Activated naive CD8-positive, alpha-beta T cell treated with anti-CD3 and anti-CD28 coated beads, Interleukin-2, amount 10 ng/mL, durations not matched to agents 7 days and 5 days (primary cell): ENCODE data around the gene TMPRSS13. TPM values are rescaled to one million over a fixed set of nuclear protein-coding genes. Genes with fewer than 3 reads are reported as not detected.
"Not testable (repeated sequence)": the region's sequence is repeated elsewhere in the genome, so short reads cannot be mapped to it uniquely, and the experiment has no call there.

ENCODE experiments used
- ATAC-seq: fragments of 150-1000 bp; cut with Tn5 transposase; one replicate; pipeline ENCODE4 v1.10.0; 2021; ENCODE audit warnings: low read depth, moderate library complexity
- POLR2A ChIA-PET: fragments of 350-600 bp; sonication (Branson Sonifier 250); formaldehyde crosslinking; loops from one replicate; lab custom pipeline; 2021; ENCODE audit warnings: antibody characterized with exemption; lab: Charles Lee
- DNase-seq: peaks from one replicate; pipeline ENCODE4 v3.0.0; 2021
- H3K27ac Mint-ChIP-seq: one replicate; pipeline ENCODE4 v1.8.0; 2022; ENCODE audit warnings: mild to moderate bottlenecking, mixed read lengths
- H3K27me3 Mint-ChIP-seq: one replicate; pipeline ENCODE4 v1.8.0; 2022; ENCODE audit warnings: mild to moderate bottlenecking, moderate library complexity, mixed read lengths
- H3K36me3 Mint-ChIP-seq: one replicate; pipeline ENCODE4 v1.8.0; 2021; ENCODE audit warnings: mild to moderate bottlenecking, mixed read lengths
- H3K4me1 Mint-ChIP-seq: one replicate; pipeline ENCODE4 v1.8.0; 2021; ENCODE audit warnings: mixed read lengths
- H3K4me3 Mint-ChIP-seq: one replicate; pipeline ENCODE4 v1.8.0; 2022; ENCODE audit warnings: mild to moderate bottlenecking, moderate library complexity, mixed read lengths
- H3K9me3 Mint-ChIP-seq: one replicate; pipeline ENCODE4 v1.8.0; 2021; ENCODE audit warnings: mixed read lengths
- total RNA-seq, 2 experiments: library from RNA; stranded (reverse); gene quantifications; one replicate each; pipeline ENCODE4 v1.2.3, GENCODE V29; 2021

TMPRSS13 gene
- 1 to 10 TPM; 2.7 to 5.0 TPM for total RNA-seq

GRCh38 chr11:117929142-117929915, at the start of gene TMPRSS13:
Gene TMPRSS13 (minus strand): TSS chr11:117929402. CDS start chr11:117929307, 95 bp downstream.
- no peak for ATAC-seq
- H3K4me3 Mint-ChIP-seq = peak within 1 kb of the TSS; percentile 76
- peak within 1 kb of the TSS; percentile 94 for H3K27ac Mint-ChIP-seq
- H3K9me3 Mint-ChIP-seq = no peaks in the 10 kb centered on the region
- peaks cover 62% of the 10 kb centered on the region for H3K4me1 Mint-ChIP-seq
- H3K27me3 Mint-ChIP-seq = peaks cover 6% of the 10 kb centered on the region
- DNase-seq = peak; percentile 26
- H3K36me3 Mint-ChIP-seq = no peaks in the 10 kb centered on the region
- POLR2A ChIA-PET = interaction anchor here (0.9 kb wide), 1 partner anchor 79 kb away, joined by 3 read pairs; no protein-coding TSS in a partner anchor

GRCh38 chr11:117978991-117979390, 49.8 kb upstream of the TMPRSS13 start:
- peaks cover 54% of the 10 kb centered on the region for H3K36me3 Mint-ChIP-seq
- POLR2A ChIA-PET = interaction anchor here (0.7 to 32.4 kb wide), 7 partner anchors 9 to 164 kb away, joined by 3 to 608 read pairs (median 7); partner anchors contain the start of gene IL10RA
- peaks cover 3% of the 10 kb centered on the region for H3K9me3 Mint-ChIP-seq
- peaks cover 63% of the 10 kb centered on the region for H3K4me1 Mint-ChIP-seq
- peak overlapping the region; percentile 30 for H3K4me3 Mint-ChIP-seq
- ATAC-seq = no peak
- H3K27me3 Mint-ChIP-seq = no peaks in the 10 kb centered on the region
- no peak for DNase-seq
- H3K27ac Mint-ChIP-seq = peak overlapping the region; percentile 60

- not testable (repeated sequence) for DNase-seq, H3K9me3 Mint-ChIP-seq, H3K27me3 Mint-ChIP-seq, ATAC-seq
- peak overlapping the region; percentile 91 for H3K27ac Mint-ChIP-seq
- POLR2A ChIA-PET = interaction anchor here (0.6 to 32.4 kb wide), 13 partner anchors 10 to 432 kb away, joined by 3 to 608 read pairs (median 5); partner anchors contain the start of genes FXYD2 and IL10RA
- peak overlapping the region; percentile 74 for H3K4me3 Mint-ChIP-seq
- H3K36me3 Mint-ChIP-seq = peaks cover 48% of the 10 kb centered on the region
- H3K4me1 Mint-ChIP-seq = peaks cover 62% of the 10 kb centered on the region
These were observed 49.2 kb upstream of the TMPRSS13 start for GRCh38 chr11:117978291-117978910.

GRCh38 chr11:117977612-117978264, 48.5 kb upstream of the TMPRSS13 start:
- H3K9me3 Mint-ChIP-seq, H3K27me3 Mint-ChIP-seq, ATAC-seq, DNase-seq: not testable (repeated sequence)
- Mint-ChIP-seq H3K27ac (peak overlapping the region; percentile 91), H3K4me1 (peaks cover 65% of the 10 kb centered on the region), H3K4me3 (peak overlapping the region; percentile 74), H3K36me3 (peaks cover 45% of the 10 kb centered on the region)
- POLR2A ChIA-PET = interaction anchor here (0.6 to 32.4 kb wide), 11 partner anchors 10 to 432 kb away, joined by 3 to 608 read pairs (median 5); partner anchors contain the start of genes FXYD2 and IL10RA

GRCh38 chr11:117977029-117977428, 47.8 kb upstream of the TMPRSS13 start:
- H3K27ac Mint-ChIP-seq = peak overlapping the region; percentile 91
- H3K4me3 Mint-ChIP-seq = peak overlapping the region; percentile 74
- peaks cover 3% of the 10 kb centered on the region for H3K9me3 Mint-ChIP-seq
- H3K36me3 Mint-ChIP-seq = peaks cover 45% of the 10 kb centered on the region
- peaks cover 69% of the 10 kb centered on the region for H3K4me1 Mint-ChIP-seq
- ATAC-seq (no peak), DNase-seq (no peak)
- POLR2A ChIA-PET = interaction anchor here (0.6 to 32.4 kb wide), 13 partner anchors 11 to 1140 kb away, joined by 3 to 608 read pairs (median 4); partner anchors contain the start of genes FXYD2 and IL10RA
- no peaks in the 10 kb centered on the region for H3K27me3 Mint-ChIP-seq

GRCh38 chr11:117976445-117976844, 47.2 kb upstream of the TMPRSS13 start:
- POLR2A ChIA-PET = interaction anchor here (0.6 to 32.4 kb wide), 9 partner anchors 12 to 1140 kb away, joined by 3 to 608 read pairs (median 6); partner anchors contain the start of gene IL10RA
- Mint-ChIP-seq H3K27me3 (no peaks in the 10 kb centered on the region), H3K4me1 (peaks cover 71% of the 10 kb centered on the region), H3K27ac (peak overlapping the region; percentile 91), H3K4me3 (peak overlapping the region; percentile 74), H3K9me3 (peaks cover 3% of the 10 kb centered on the region), H3K36me3 (peaks cover 40% of the 10 kb centered on the region)
- DNase-seq (no peak), ATAC-seq (no peak)

- Mint-ChIP-seq H3K9me3 (peaks cover 3% of the 10 kb centered on the region), H3K27me3 (no peaks in the 10 kb centered on the region), H3K36me3 (peaks cover 32% of the 10 kb centered on the region), H3K4me1 (peaks cover 81% of the 10 kb centered on the region), H3K4me3 (peak overlapping the region; percentile 8), H3K27ac (peak overlapping the region; percentile 74)
- ATAC-seq (no peak), DNase-seq (no peak)
- POLR2A ChIA-PET = interaction anchor here (0.8 to 6.6 kb wide), 4 partner anchors 15 to 34 kb away, joined by 3 to 64 read pairs (median 19); partner anchors contain the start of gene IL10RA
These were observed 44.3 kb upstream of the TMPRSS13 start for GRCh38 chr11:117973503-117973860.

GRCh38 chr11:117972629-117973502, 43.7 kb upstream of the TMPRSS13 start:
- ATAC-seq (no peak), DNase-seq (no peak)
- H3K27ac Mint-ChIP-seq = peak overlapping the region; percentile 74
- POLR2A ChIA-PET = interaction anchor here (0.8 to 6.6 kb wide), 4 partner anchors 15 to 35 kb away, joined by 3 to 64 read pairs (median 19); partner anchors contain the start of gene IL10RA
- no peaks in the 10 kb centered on the region for H3K27me3 Mint-ChIP-seq
- H3K4me1 Mint-ChIP-seq = peaks cover 79% of the 10 kb centered on the region
- H3K4me3 Mint-ChIP-seq = peak overlapping the region; percentile 29
- peaks cover 3% of the 10 kb centered on the region for H3K9me3 Mint-ChIP-seq
- peaks cover 32% of the 10 kb centered on the region for H3K36me3 Mint-ChIP-seq

- POLR2A ChIA-PET = interaction anchor here (0.6 kb wide), 2 partner anchors 11 to 12 kb away, joined by 3 read pairs; no protein-coding TSS in a partner anchor
- no peak overlapping the region for H3K4me3 Mint-ChIP-seq
- H3K9me3 Mint-ChIP-seq = peaks cover 3% of the 10 kb centered on the region
- no peaks in the 10 kb centered on the region for H3K27me3 Mint-ChIP-seq
- ATAC-seq = no peak
- H3K27ac Mint-ChIP-seq = no peak overlapping the region
- peaks cover 24% of the 10 kb centered on the region for H3K36me3 Mint-ChIP-seq
- peaks cover 71% of the 10 kb centered on the region for H3K4me1 Mint-ChIP-seq
- no peak for DNase-seq
These were observed 42.8 kb upstream of the TMPRSS13 start for GRCh38 chr11:117972044-117972443.

- ATAC-seq (peak; percentile 57), DNase-seq (no peak)
- Mint-ChIP-seq H3K4me1 (peaks cover 58% of the 10 kb centered on the region), H3K27me3 (peaks cover 2% of the 10 kb centered on the region), H3K9me3 (no peaks in the 10 kb centered on the region), H3K36me3 (peaks cover 11% of the 10 kb centered on the region), H3K4me3 (peak overlapping the region; percentile 57), H3K27ac (peak overlapping the region; percentile 60)
- POLR2A ChIA-PET = interaction anchor here (1.0 to 1.3 kb wide), 4 partner anchors 17 to 33 kb away, joined by 3 to 5 read pairs (median 3); no protein-coding TSS in a partner anchor
These were observed 41.3 kb upstream of the TMPRSS13 start for GRCh38 chr11:117970400-117971024.

- DNase-seq = no peak
- POLR2A ChIA-PET = interaction anchor here (1.0 kb wide), 2 partner anchors 16 to 34 kb away, joined by 3 to 5 read pairs; no protein-coding TSS in a partner anchor
- Mint-ChIP-seq H3K27ac (peak overlapping the region; percentile 31), H3K27me3 (peaks cover 2% of the 10 kb centered on the region), H3K36me3 (peaks cover 4% of the 10 kb centered on the region), H3K4me3 (no peak overlapping the region), H3K4me1 (peaks cover 50% of the 10 kb centered on the region), H3K9me3 (no peaks in the 10 kb centered on the region)
- no peak for ATAC-seq
These were observed 40.2 kb upstream of the TMPRSS13 start for GRCh38 chr11:117969160-117969991.
